SU-DHL-6 (cell line): ENCODE measurements around the gene VEZT.
"Not testable (repeated sequence)": the region's sequence is repeated elsewhere in the genome, so short reads cannot be mapped to it uniquely, and the experiment has no call there.

Source experiments
- H2AFZ ChIP-seq: fragments of 200-600 bp; sonication (generic); 2 replicates; pipeline ENCODE4 v1.6.1; 2014; ENCODE audit warnings: low read depth, mild to moderate bottlenecking, moderate library complexity, mixed read lengths, antibody characterized with exemption, low read length; ENCODE audit not compliant: severe bottlenecking
- H3F3A ChIP-seq: fragments of 200-600 bp; shearing (Covaris generic); 2 replicates; pipeline ENCODE4 v1.6.0; 2016; ENCODE audit warnings: antibody characterized with exemption, mild to moderate bottlenecking; ENCODE audit not compliant: insufficient read depth
- H3K27ac ChIP-seq: fragments of 200-600 bp; sonication (generic); 2 replicates; pipeline ENCODE4 v1.5.1; 2016; ENCODE audit warnings: low read depth, mild to moderate bottlenecking, low read length, moderate library complexity, mixed read lengths
- H3K27me3 ChIP-seq: fragments of 200-600 bp; sonication (generic), shearing (Covaris generic); 2 replicates; pipeline ENCODE4 v1.6.0; 2014; ENCODE audit warnings: mild to moderate bottlenecking, low read length
- H3K36me3 ChIP-seq: fragments of 200-600 bp; sonication (generic); 2 replicates; pipeline ENCODE4 v1.6.1; 2014; ENCODE audit warnings: mild to moderate bottlenecking, low read length, mixed read lengths
- H3K4me2 ChIP-seq: fragments of 300-600, 200-600 bp; shearing (Covaris generic), sonication (generic); 2 replicates; pipeline ENCODE4 v1.6.0; 2014; ENCODE audit warnings: low read length, low read depth, mild to moderate bottlenecking; ENCODE audit not compliant: poor library complexity, severe bottlenecking
- H3K4me3 ChIP-seq: fragments of 200-600 bp; sonication (generic); 2 replicates; pipeline ENCODE4 v1.5.1; 2014; ENCODE audit warnings: antibody characterized with exemption, low read length, mild to moderate bottlenecking, mixed read lengths; ENCODE audit not compliant: insufficient read depth, poor library complexity, severe bottlenecking
- H3K79me2 ChIP-seq: fragments of 200-600 bp; sonication (generic); 2 replicates; pipeline ENCODE4 v1.6.1; 2014; ENCODE audit warnings: mild to moderate bottlenecking, low read length, moderate library complexity; ENCODE audit not compliant: insufficient read depth
- H3K9ac ChIP-seq: fragments of 200-600 bp; sonication (generic); 2 replicates; pipeline ENCODE4 v1.7.0; 2014; ENCODE audit warnings: mild to moderate bottlenecking, low read length
- H3K9me2 ChIP-seq: fragments of 200-600 bp; sonication (generic); replicated peaks from 2 replicates; pipeline ENCODE4 v1.6.1; 2014; ENCODE audit warnings: low read length; ENCODE audit not compliant: insufficient read depth
- H3K9me3 ChIP-seq: fragments of 200-600 bp; sonication (generic); 2 replicates; pipeline ENCODE4 v1.6.1; 2014; ENCODE audit warnings: low read length, mixed read lengths; ENCODE audit not compliant: insufficient read depth
- H4K20me1 ChIP-seq: fragments of 200-600 bp; sonication (generic); 2 replicates; pipeline ENCODE4 v1.6.1; 2014; ENCODE audit warnings: low read depth, mild to moderate bottlenecking, antibody characterized with exemption, low read length, moderate library complexity, mixed read lengths
- CTCF ChIP-seq: fragments of 200-600 bp; sonication (generic); IDR thresholded peaks from one replicate; pipeline ENCODE4 v1.5.1; 2017; ENCODE audit warnings: antibody characterized with exemption, mild to moderate bottlenecking, low read length, moderate library complexity; ENCODE audit not compliant: insufficient read depth, poor library complexity, severe bottlenecking
- EZH2phosphoT487 ChIP-seq: fragments of 200-600 bp; sonication (generic), shearing (Covaris generic); conservative IDR thresholded peaks from 2 replicates; pipeline ENCODE4 v1.6.1; 2018; ENCODE audit warnings: mild to moderate bottlenecking, antibody characterized with exemption, low read length, moderate library complexity, mixed read lengths

Gene VEZT

DNA sequence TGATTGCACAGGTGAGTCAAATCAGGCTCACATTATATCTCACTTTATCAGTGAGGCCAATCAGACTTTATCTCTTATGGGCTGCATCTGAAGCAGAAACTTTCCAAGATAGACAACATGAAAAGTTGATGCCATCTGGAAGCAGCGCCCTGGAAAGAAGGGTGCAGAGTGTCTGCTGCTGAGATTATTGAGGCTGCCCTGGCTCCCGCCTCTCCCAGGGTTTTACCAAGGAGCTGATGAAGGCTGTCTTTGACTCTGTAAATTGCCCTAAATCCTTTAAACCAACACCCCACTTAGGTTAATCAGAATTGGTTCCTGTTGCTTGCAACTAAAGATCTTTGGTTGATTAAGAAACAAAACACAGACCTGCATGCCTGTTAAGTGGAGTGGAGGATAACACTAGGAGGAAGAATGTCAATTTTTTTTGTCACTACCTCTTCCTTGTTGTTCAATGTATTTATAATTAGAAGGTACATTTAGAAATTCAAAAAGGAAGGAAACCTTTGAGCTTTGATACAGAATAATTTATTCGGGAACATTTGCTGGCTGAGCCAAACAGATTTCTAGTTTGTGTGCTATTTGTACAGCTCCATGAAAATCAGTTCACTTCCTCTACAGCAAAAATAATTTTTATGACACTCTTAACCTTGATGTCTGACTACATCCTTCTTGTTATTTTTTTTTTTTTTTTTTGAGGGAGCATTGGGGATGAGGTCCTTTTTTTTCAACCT lies 104.1 kb downstream of the VEZT start:
- Histone ChIP-seq H3F3A (no peaks in the 10 kb centered on the region), H3K27me3 (no peaks in the 10 kb centered on the region), H3K79me2 (no peaks in the 10 kb centered on the region), H3K9me2 (no peaks in the 10 kb centered on the region), H3K36me3 (no peaks in the 10 kb centered on the region), H3K27ac (no peak overlapping the region), H3K9ac (no peak overlapping the region), H2AFZ (no peak overlapping the region), H3K9me3 (no peaks in the 10 kb centered on the region), H3K4me3 (no peak overlapping the region), H4K20me1 (no peaks in the 10 kb centered on the region), H3K4me2 (no peak overlapping the region)
- TF ChIP-seq CTCF (no peak), EZH2phosphoT487 (no peak)

DNA sequence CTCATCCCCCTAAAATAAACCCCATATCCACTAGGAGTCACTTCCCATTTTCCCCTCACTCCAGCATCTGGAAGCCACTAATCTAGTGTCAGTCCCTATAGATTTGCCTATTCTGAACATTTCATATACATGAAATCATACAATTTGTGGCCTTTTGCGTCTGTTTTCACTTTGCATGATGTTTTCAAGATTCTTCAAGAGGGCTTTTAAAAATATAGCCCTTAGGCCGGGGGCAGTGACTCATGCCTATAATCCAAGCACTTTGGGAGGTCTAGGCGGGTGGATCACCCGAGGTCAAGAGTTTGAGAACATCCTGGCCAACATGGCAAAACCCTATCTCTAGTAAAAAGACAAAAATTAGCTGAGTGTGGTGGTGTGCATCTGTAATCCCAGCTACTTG lies 104.7 kb downstream of the VEZT start:
- H3K27me3 ChIP-seq: no peaks in the 10 kb centered on the region
- TF ChIP-seq CTCF (no peak), EZH2phosphoT487 (no peak)
- no peak overlapping the region for H3K27ac ChIP-seq
- H3K79me2 ChIP-seq: no peaks in the 10 kb centered on the region
- no peak overlapping the region for H3K9ac ChIP-seq
- no peak overlapping the region for H2AFZ ChIP-seq
- H4K20me1 ChIP-seq: no peaks in the 10 kb centered on the region
- no peaks in the 10 kb centered on the region for H3K36me3 ChIP-seq
- H3K4me3 ChIP-seq: no peak overlapping the region
- H3K9me2 ChIP-seq: no peaks in the 10 kb centered on the region
- no peaks in the 10 kb centered on the region for H3F3A ChIP-seq
- no peak overlapping the region for H3K4me2 ChIP-seq
- no peaks in the 10 kb centered on the region for H3K9me3 ChIP-seq

DNA sequence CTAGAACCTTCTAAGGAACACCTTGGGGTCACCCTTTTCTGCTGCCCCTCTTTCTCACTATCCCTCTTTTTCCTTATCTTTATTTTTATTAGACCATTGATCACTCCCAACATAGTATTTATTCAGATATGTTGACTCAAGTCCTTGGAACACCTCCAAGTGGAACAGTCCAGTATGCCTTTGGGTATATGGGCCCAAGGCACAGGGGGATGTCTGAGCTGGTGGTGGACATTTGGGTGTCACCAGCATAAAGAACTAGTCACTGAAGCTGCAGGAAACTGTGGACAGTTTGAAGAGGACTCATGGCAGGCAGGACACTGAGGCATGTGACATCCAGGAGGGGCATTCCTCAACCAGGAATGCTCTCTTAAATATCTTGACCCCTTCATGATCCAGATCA lies 105.6 kb downstream of the VEZT start:
- no peaks in the 10 kb centered on the region for H3K9me3 ChIP-seq
- H3K4me2 ChIP-seq: no peak overlapping the region
- H3K4me3 ChIP-seq: no peak overlapping the region
- H3K79me2 ChIP-seq: no peaks in the 10 kb centered on the region
- TF ChIP-seq CTCF: no peak
- no peak for TF ChIP-seq EZH2phosphoT487
- no peaks in the 10 kb centered on the region for H3K27me3 ChIP-seq
- H3K27ac ChIP-seq: no peak overlapping the region
- H3F3A ChIP-seq: no peaks in the 10 kb centered on the region
- no peaks in the 10 kb centered on the region for H4K20me1 ChIP-seq
- no peak overlapping the region for H2AFZ ChIP-seq
- H3K9me2 ChIP-seq: no peaks in the 10 kb centered on the region
- H3K9ac ChIP-seq: no peak overlapping the region
- no peaks in the 10 kb centered on the region for H3K36me3 ChIP-seq

- not testable (repeated sequence) for H3K9me3 ChIP-seq, H3K4me2 ChIP-seq, H3K79me2 ChIP-seq, H3K27ac ChIP-seq, H3K36me3 ChIP-seq, H3K27me3 ChIP-seq, H4K20me1 ChIP-seq, H3K9me2 ChIP-seq, H3K4me3 ChIP-seq, H3K9ac ChIP-seq, H2AFZ ChIP-seq, H3F3A ChIP-seq
Observed at GRCh38 chr12:95324246-95324645, 106.6 kb downstream of the VEZT start.
